WTC11 (cell line): ENCODE results near the gene IFI6. TPM values are rescaled to one million over a fixed set of nuclear protein-coding genes. Genes with fewer than 3 reads are reported as not detected.

Experiments
- ATAC-seq: fragments of 200-7000 bp; cut with Tn5 transposase; 2 replicates; pipeline ENCODE4 v1.10.0; 2021; ENCODE audit warnings: mild to moderate bottlenecking, moderate library complexity
- CTCF ChIA-PET: fragments of 300-600 bp; sonication (Branson Sonifier 250); formaldehyde crosslinking; loops from one replicate; lab custom pipeline; 2021; ENCODE audit warnings: antibody characterized with exemption; lab: Charles Lee
- POLR2A ChIA-PET: fragments of 350-600 bp; sonication (Branson Sonifier 250); formaldehyde crosslinking; loops from one replicate; lab custom pipeline; 2021; ENCODE audit warnings: antibody characterized with exemption; lab: Charles Lee
- DNase-seq: peaks from one replicate; pipeline ENCODE4 v3.0.0; 2021; ENCODE audit warnings: low spot score
- H3K27ac Mint-ChIP-seq: 2 replicates; pipeline ENCODE4 v1.8.0; 2021; ENCODE audit warnings: mixed read lengths
- H3K27me3 Mint-ChIP-seq: 2 replicates; pipeline ENCODE4 v1.8.0; 2021; ENCODE audit warnings: low read depth, mild to moderate bottlenecking, moderate library complexity, mixed read lengths
- H3K36me3 Mint-ChIP-seq: 2 replicates; pipeline ENCODE4 v1.8.0; 2021; ENCODE audit warnings: mixed read lengths
- H3K4me1 Mint-ChIP-seq: 2 replicates; pipeline ENCODE4 v1.8.0; 2022; ENCODE audit warnings: mixed read lengths
- H3K4me3 Mint-ChIP-seq: 2 replicates; pipeline ENCODE4 v1.8.0; 2021; ENCODE audit warnings: mild to moderate bottlenecking, moderate library complexity, mixed read lengths
- H3K9me3 Mint-ChIP-seq: 2 replicates; pipeline ENCODE4 v1.8.0; 2021; ENCODE audit warnings: mixed read lengths
- EMX1 ChIP-seq: fragments of 250-450 bp; sonication (Bioruptor Pico); IDR thresholded peaks from 2 replicates; pipeline ENCODE4 v1.8.0; 2021; ENCODE audit warnings: mild to moderate bottlenecking
- IRF2 ChIP-seq: sonication (generic); formaldehyde crosslinking; IDR thresholded peaks from 2 replicates; pipeline ENCODE4 v1.8.0; 2022; ENCODE audit warnings: low read depth, missing genetic modification reagents, borderline replicate concordance
- KAT7 ChIP-seq: sonication (generic); formaldehyde crosslinking; IDR thresholded peaks from 2 replicates; pipeline ENCODE4 v1.8.1; 2023; ENCODE audit warnings: missing genetic modification reagents, mild to moderate bottlenecking, borderline replicate concordance
- TP53 ChIP-seq: sonication (generic); formaldehyde crosslinking; IDR thresholded peaks from 2 replicates; pipeline ENCODE4 v1.8.1; 2023; ENCODE audit warnings: mild to moderate bottlenecking, missing genetic modification reagents
- ZNF121 ChIP-seq: sonication (generic); formaldehyde crosslinking; IDR thresholded peaks from 2 replicates; pipeline ENCODE4 v1.8.0; 2023; ENCODE audit warnings: missing genetic modification reagents
- ZNF138 ChIP-seq: sonication (generic); formaldehyde crosslinking; conservative IDR thresholded peaks from 2 replicates; pipeline ENCODE4 v1.8.1; 2022; ENCODE audit warnings: mild to moderate bottlenecking, moderate library complexity, missing genetic modification reagents
- ZNF423 ChIP-seq: fragments of 250-450 bp; sonication (Bioruptor Pico); IDR thresholded peaks from 2 replicates; pipeline ENCODE4 v2.1.2; 2022; ENCODE audit warnings: mild to moderate bottlenecking, moderate library complexity
- total RNA-seq: library from RNA; stranded (reverse); gene quantifications from 3 replicates; pipeline ENCODE4 v1.2.3, GENCODE V29; 2021
- TF ChIP-seq, protein P1 (sequence below): sonication (generic); formaldehyde crosslinking; IDR thresholded peaks from 2 replicates; pipeline ENCODE4 v1.8.1; 2023; ENCODE audit warnings: mild to moderate bottlenecking, missing genetic modification reagents, borderline replicate concordance
- TF ChIP-seq, protein P2 (sequence below): sonication (generic); formaldehyde crosslinking; IDR thresholded peaks from 2 replicates; pipeline ENCODE4 v1.8.1; 2022; ENCODE audit warnings: low read depth, missing genetic modification reagents, borderline replicate concordance
- TF ChIP-seq, protein P3 (sequence below): sonication (generic); formaldehyde crosslinking; IDR thresholded peaks from 2 replicates; pipeline ENCODE4 v1.8.0; 2022; ENCODE audit warnings: mild to moderate bottlenecking, missing genetic modification reagents
- TF ChIP-seq, protein P4 (sequence below): sonication (generic); formaldehyde crosslinking; IDR thresholded peaks from 2 replicates; pipeline ENCODE4 v1.8.0; 2022; ENCODE audit warnings: missing genetic modification reagents
- TF ChIP-seq, protein P5 (sequence below): sonication (generic); formaldehyde crosslinking; IDR thresholded peaks from 2 replicates; pipeline ENCODE4 v1.8.1; 2022; ENCODE audit warnings: missing genetic modification reagents, borderline replicate concordance

The IFI6 gene
- total RNA-seq, 1 experiment from 2014 or later = 4.5 TPM

DNA sequence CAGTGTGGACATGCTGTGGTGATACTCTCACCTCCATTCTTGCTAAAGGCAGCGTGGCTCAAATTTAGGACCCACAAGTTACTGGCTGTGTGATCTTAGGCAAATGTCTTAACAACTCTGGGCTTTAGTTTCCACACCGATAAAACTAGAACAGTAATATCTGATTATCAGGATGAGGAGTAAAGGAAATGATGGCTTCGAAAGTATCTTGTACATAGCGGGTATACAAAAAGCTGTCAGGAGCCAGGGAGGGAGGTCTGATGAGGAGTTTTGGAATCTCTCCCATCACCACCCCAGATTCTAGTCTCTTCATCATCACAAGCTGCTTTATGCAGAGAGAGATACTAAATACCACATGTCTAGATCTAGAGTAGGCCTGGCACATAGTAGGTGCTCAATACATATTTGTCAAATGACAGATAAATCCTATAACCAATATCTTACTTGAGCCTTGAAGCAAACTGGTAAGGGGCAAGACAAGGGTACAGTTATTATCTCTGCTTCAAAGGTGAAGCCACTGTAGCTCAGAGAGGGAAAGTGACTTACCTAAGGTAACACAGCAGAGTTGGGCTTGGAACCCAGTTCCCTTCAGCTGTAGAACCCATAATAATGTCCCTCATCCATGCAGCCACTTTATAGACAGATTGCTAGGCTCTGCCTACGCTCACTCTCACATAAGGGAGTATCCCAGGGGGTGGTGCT lies 27.5 kb downstream of the IFI6 start:
- Mint-ChIP-seq H3K4me1 (peaks cover 6% of the 10 kb centered on the region), H3K9me3 (no peaks in the 10 kb centered on the region), H3K36me3 (no peaks in the 10 kb centered on the region), H3K27me3 (no peaks in the 10 kb centered on the region), H3K4me3 (no peak overlapping the region), H3K27ac (no peak overlapping the region)
- ChIA-PET CTCF (interaction anchor here (1.1 to 2.7 kb wide), 9 partner anchors 12 to 76 kb away, joined by 3 to 36 read pairs (median 10); no protein-coding TSS in a partner anchor), POLR2A (no interaction called here)
- no peak for ATAC-seq
- no peak for TF ChIP-seq ZNF423 (CRISPR knock-in tag)
- no peak for TF ChIP-seq TP53 (CRISPR knock-in tag)
- TF ChIP-seq, protein P1, sequence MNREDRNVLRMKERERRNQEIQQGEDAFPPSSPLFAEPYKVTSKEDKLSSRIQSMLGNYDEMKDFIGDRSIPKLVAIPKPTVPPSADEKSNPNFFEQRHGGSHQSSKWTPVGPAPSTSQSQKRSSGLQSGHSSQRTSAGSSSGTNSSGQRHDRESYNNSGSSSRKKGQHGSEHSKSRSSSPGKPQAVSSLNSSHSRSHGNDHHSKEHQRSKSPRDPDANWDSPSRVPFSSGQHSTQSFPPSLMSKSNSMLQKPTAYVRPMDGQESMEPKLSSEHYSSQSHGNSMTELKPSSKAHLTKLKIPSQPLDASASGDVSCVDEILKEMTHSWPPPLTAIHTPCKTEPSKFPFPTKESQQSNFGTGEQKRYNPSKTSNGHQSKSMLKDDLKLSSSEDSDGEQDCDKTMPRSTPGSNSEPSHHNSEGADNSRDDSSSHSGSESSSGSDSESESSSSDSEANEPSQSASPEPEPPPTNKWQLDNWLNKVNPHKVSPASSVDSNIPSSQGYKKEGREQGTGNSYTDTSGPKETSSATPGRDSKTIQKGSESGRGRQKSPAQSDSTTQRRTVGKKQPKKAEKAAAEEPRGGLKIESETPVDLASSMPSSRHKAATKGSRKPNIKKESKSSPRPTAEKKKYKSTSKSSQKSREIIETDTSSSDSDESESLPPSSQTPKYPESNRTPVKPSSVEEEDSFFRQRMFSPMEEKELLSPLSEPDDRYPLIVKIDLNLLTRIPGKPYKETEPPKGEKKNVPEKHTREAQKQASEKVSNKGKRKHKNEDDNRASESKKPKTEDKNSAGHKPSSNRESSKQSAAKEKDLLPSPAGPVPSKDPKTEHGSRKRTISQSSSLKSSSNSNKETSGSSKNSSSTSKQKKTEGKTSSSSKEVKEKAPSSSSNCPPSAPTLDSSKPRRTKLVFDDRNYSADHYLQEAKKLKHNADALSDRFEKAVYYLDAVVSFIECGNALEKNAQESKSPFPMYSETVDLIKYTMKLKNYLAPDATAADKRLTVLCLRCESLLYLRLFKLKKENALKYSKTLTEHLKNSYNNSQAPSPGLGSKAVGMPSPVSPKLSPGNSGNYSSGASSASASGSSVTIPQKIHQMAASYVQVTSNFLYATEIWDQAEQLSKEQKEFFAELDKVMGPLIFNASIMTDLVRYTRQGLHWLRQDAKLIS (CRISPR knock-in tag) = no peak
- TF ChIP-seq, protein P2, sequence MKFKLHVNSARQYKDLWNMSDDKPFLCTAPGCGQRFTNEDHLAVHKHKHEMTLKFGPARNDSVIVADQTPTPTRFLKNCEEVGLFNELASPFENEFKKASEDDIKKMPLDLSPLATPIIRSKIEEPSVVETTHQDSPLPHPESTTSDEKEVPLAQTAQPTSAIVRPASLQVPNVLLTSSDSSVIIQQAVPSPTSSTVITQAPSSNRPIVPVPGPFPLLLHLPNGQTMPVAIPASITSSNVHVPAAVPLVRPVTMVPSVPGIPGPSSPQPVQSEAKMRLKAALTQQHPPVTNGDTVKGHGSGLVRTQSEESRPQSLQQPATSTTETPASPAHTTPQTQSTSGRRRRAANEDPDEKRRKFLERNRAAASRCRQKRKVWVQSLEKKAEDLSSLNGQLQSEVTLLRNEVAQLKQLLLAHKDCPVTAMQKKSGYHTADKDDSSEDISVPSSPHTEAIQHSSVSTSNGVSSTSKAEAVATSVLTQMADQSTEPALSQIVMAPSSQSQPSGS (CRISPR knock-in tag) = no peak
- no peak for TF ChIP-seq IRF2 (CRISPR knock-in tag)
- TF ChIP-seq ZNF138 = no peak
- TF ChIP-seq, protein P3, sequence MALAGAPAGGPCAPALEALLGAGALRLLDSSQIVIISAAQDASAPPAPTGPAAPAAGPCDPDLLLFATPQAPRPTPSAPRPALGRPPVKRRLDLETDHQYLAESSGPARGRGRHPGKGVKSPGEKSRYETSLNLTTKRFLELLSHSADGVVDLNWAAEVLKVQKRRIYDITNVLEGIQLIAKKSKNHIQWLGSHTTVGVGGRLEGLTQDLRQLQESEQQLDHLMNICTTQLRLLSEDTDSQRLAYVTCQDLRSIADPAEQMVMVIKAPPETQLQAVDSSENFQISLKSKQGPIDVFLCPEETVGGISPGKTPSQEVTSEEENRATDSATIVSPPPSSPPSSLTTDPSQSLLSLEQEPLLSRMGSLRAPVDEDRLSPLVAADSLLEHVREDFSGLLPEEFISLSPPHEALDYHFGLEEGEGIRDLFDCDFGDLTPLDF (CRISPR knock-in tag) = no peak
- no peak for TF ChIP-seq ZNF121 (CRISPR knock-in tag)
- TF ChIP-seq KAT7 (CRISPR knock-in tag) = no peak
- TF ChIP-seq, protein P4, sequence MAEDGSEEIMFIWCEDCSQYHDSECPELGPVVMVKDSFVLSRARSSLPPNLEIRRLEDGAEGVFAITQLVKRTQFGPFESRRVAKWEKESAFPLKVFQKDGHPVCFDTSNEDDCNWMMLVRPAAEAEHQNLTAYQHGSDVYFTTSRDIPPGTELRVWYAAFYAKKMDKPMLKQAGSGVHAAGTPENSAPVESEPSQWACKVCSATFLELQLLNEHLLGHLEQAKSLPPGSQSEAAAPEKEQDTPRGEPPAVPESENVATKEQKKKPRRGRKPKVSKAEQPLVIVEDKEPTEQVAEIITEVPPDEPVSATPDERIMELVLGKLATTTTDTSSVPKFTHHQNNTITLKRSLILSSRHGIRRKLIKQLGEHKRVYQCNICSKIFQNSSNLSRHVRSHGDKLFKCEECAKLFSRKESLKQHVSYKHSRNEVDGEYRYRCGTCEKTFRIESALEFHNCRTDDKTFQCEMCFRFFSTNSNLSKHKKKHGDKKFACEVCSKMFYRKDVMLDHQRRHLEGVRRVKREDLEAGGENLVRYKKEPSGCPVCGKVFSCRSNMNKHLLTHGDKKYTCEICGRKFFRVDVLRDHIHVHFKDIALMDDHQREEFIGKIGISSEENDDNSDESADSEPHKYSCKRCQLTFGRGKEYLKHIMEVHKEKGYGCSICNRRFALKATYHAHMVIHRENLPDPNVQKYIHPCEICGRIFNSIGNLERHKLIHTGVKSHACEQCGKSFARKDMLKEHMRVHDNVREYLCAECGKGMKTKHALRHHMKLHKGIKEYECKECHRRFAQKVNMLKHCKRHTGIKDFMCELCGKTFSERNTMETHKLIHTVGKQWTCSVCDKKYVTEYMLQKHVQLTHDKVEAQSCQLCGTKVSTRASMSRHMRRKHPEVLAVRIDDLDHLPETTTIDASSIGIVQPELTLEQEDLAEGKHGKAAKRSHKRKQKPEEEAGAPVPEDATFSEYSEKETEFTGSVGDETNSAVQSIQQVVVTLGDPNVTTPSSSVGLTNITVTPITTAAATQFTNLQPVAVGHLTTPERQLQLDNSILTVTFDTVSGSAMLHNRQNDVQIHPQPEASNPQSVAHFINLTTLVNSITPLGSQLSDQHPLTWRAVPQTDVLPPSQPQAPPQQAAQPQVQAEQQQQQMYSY (CRISPR knock-in tag) = no peak
- TF ChIP-seq EMX1 (CRISPR knock-in tag) = no peak
- TF ChIP-seq, protein P5, sequence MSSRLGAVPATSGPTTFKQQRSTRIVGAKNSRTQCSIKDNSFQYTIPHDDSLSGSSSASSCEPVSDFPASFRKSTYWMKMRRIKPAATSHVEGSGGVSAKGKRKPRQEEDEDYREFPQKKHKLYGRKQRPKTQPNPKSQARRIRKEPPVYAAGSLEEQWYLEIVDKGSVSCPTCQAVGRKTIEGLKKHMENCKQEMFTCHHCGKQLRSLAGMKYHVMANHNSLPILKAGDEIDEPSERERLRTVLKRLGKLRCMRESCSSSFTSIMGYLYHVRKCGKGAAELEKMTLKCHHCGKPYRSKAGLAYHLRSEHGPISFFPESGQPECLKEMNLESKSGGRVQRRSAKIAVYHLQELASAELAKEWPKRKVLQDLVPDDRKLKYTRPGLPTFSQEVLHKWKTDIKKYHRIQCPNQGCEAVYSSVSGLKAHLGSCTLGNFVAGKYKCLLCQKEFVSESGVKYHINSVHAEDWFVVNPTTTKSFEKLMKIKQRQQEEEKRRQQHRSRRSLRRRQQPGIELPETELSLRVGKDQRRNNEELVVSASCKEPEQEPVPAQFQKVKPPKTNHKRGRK (CRISPR knock-in tag) = no peak
- no peak for DNase-seq
